Gastrocnemius medialis (tissue), 4 donors: ENCODE results near the gene ARHGAP8.

Experiments used
- POLR2A ChIP-seq, 2 donors: fragments of 450-650 bp; IDR thresholded peaks; one replicate each; pipeline ENCODE4 v1.6.1; 2017; ENCODE audit warnings: antibody characterized with exemption in 2 of 2, mild to moderate bottlenecking in 2 of 2, moderate library complexity in 2 of 2
- TF ChIP-seq, protein P1 (sequence below), 5 experiments: fragments of 450-650 bp in 3 of 5; fragments of 200-600 bp in 2 of 5; sonication (generic) in 2 of 5; IDR thresholded peaks in 4 of 5; conservative IDR thresholded peaks in 1 of 5; 1 replicate in 4 of 5; 2 replicates in 1 of 5; pipeline ENCODE4 v1.5.1; 2016 to 2019; ENCODE audit warnings: antibody characterized with exemption in 5 of 5, mild to moderate bottlenecking in 3 of 5, moderate library complexity in 3 of 5

DNA sequence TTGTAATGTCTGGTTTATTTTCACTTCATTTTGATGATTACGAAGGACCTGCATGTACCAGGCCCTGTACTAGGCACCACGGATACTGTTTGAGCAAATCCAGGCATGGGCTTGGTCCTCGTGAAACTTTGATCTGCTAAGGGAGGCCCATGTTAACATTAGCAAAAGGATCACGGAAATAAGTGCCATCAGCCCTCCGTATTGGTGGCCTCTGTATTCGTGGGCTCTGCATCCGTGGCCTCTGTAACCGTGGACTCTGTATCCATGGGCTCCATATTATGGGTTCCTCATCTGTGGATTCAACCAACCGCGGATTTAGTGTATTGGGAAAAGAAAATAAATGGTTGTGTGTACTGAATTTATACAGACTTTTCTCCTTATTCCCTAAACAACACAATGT, 8.7 kb downstream of the ARHGAP8 start:
- TF ChIP-seq, protein P1, sequence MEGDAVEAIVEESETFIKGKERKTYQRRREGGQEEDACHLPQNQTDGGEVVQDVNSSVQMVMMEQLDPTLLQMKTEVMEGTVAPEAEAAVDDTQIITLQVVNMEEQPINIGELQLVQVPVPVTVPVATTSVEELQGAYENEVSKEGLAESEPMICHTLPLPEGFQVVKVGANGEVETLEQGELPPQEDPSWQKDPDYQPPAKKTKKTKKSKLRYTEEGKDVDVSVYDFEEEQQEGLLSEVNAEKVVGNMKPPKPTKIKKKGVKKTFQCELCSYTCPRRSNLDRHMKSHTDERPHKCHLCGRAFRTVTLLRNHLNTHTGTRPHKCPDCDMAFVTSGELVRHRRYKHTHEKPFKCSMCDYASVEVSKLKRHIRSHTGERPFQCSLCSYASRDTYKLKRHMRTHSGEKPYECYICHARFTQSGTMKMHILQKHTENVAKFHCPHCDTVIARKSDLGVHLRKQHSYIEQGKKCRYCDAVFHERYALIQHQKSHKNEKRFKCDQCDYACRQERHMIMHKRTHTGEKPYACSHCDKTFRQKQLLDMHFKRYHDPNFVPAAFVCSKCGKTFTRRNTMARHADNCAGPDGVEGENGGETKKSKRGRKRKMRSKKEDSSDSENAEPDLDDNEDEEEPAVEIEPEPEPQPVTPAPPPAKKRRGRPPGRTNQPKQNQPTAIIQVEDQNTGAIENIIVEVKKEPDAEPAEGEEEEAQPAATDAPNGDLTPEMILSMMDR (IDR thresholded peaks at IDR 0.05 in 4 of 5, conservative IDR thresholded peaks at IDR 0.05 in 1 of 5), result no peak
- no peak for TF ChIP-seq POLR2A (IDR thresholded peaks at IDR 0.05)
